ENCODE results near the gene CRLF1.

The CRLF1 gene

GRCh38 chr19:18612772-18613588, 6.4 kb upstream of the CRLF1 start, which contains the start of gene TMEM59L:
Gene TMEM59L (plus strand): TSS chr19:18612870. CDS start chr19:18612959, 89 bp downstream.
- Histone ChIP-seq H3K4me1 (ENCODE audit: insufficient read depth, low read length, poor library complexity, severe bottlenecking) (no peaks in the 10 kb centered on the region), H3K36me3 (ENCODE audit: insufficient read depth, low read length) (no peaks in the 10 kb centered on the region), H3K4me3 (ENCODE audit: low read length, poor library complexity, severe bottlenecking) (peak within 1 kb of the TSS; percentile 64), H3K79me2 (ENCODE audit: insufficient read depth, low read length) (no peaks in the 10 kb centered on the region), H3K4me2 (ENCODE audit: low read depth, low read length, poor library complexity, severe bottlenecking) (peak within 1 kb of the TSS; percentile 64), H3K9me2 (replicated peaks; ENCODE audit: low read depth, low read length) (no peaks in the 10 kb centered on the region), H3K27me3 (ENCODE audit: insufficient read depth, low read length, poor library complexity, severe bottlenecking) (no peaks in the 10 kb centered on the region), H3K9me3 (ENCODE audit: insufficient read depth, low read depth, low read length) (no peaks in the 10 kb centered on the region), H4K20me1 (ENCODE audit: insufficient read depth, low read length, poor library complexity, severe bottlenecking) (no peaks in the 10 kb centered on the region), H3K9ac (ENCODE audit: low read depth, low read length, poor library complexity, severe bottlenecking) (peak within 1 kb of the TSS; percentile 36), H3F3A (ENCODE audit: low read depth) (no peaks in the 10 kb centered on the region), H2AFZ (ENCODE audit: low read length) (peak within 1 kb of the TSS; percentile 60; the same call in 1 of the 2 replicates)
- no peak for TF ChIP-seq CTCF (conservative IDR thresholded peaks at IDR 0.05; ENCODE audit: low read length)
- no peak for TF ChIP-seq EZH2phosphoT487 (IDR thresholded peaks at IDR 0.05; ENCODE audit: borderline replicate concordance)

GRCh38 chr19:18612051-18612771, 5.6 kb upstream of the CRLF1 start:
- Histone ChIP-seq H3K4me2 (ENCODE audit: low read depth, low read length, poor library complexity, severe bottlenecking) (peak overlapping the region; percentile 64), H3F3A (ENCODE audit: low read depth) (no peaks in the 10 kb centered on the region), H3K9me2 (replicated peaks; ENCODE audit: low read depth, low read length) (no peaks in the 10 kb centered on the region), H2AFZ (ENCODE audit: low read length) (peak overlapping the region; percentile 60; the same call in 1 of the 2 replicates), H3K79me2 (ENCODE audit: insufficient read depth, low read length) (no peaks in the 10 kb centered on the region), H3K4me1 (ENCODE audit: insufficient read depth, low read length, poor library complexity, severe bottlenecking) (no peaks in the 10 kb centered on the region), H3K36me3 (ENCODE audit: insufficient read depth, low read length) (no peaks in the 10 kb centered on the region), H3K9me3 (ENCODE audit: insufficient read depth, low read depth, low read length) (no peaks in the 10 kb centered on the region), H3K4me3 (ENCODE audit: low read length, poor library complexity, severe bottlenecking) (peak overlapping the region; percentile 64), H3K27me3 (ENCODE audit: insufficient read depth, low read length, poor library complexity, severe bottlenecking) (no peaks in the 10 kb centered on the region), H3K9ac (ENCODE audit: low read depth, low read length, poor library complexity, severe bottlenecking) (peak overlapping the region; percentile 36), H4K20me1 (ENCODE audit: insufficient read depth, low read length, poor library complexity, severe bottlenecking) (no peaks in the 10 kb centered on the region)
- TF ChIP-seq CTCF (conservative IDR thresholded peaks at IDR 0.05; ENCODE audit: low read length) (no peak), EZH2phosphoT487 (IDR thresholded peaks at IDR 0.05; ENCODE audit: borderline replicate concordance) (no peak)

- Histone ChIP-seq H4K20me1 (ENCODE audit: insufficient read depth, low read length, poor library complexity, severe bottlenecking) (no peaks in the 10 kb centered on the region), H3K9me2 (replicated peaks; ENCODE audit: low read depth, low read length) (no peaks in the 10 kb centered on the region), H3K36me3 (ENCODE audit: insufficient read depth, low read length) (no peaks in the 10 kb centered on the region), H2AFZ (ENCODE audit: low read length) (no peak overlapping the region), H3K4me2 (ENCODE audit: low read depth, low read length, poor library complexity, severe bottlenecking) (no peak overlapping the region), H3K4me3 (ENCODE audit: low read length, poor library complexity, severe bottlenecking) (no peak overlapping the region), H3F3A (ENCODE audit: low read depth) (no peaks in the 10 kb centered on the region), H3K4me1 (ENCODE audit: insufficient read depth, low read length, poor library complexity, severe bottlenecking) (no peaks in the 10 kb centered on the region), H3K9me3 (ENCODE audit: insufficient read depth, low read depth, low read length) (no peaks in the 10 kb centered on the region), H3K79me2 (ENCODE audit: insufficient read depth, low read length) (no peaks in the 10 kb centered on the region), H3K9ac (ENCODE audit: low read depth, low read length, poor library complexity, severe bottlenecking) (no peak overlapping the region), H3K27me3 (ENCODE audit: insufficient read depth, low read length, poor library complexity, severe bottlenecking) (no peaks in the 10 kb centered on the region)
- no peak for TF ChIP-seq CTCF (conservative IDR thresholded peaks at IDR 0.05; ENCODE audit: low read length)
- no peak for TF ChIP-seq EZH2phosphoT487 (IDR thresholded peaks at IDR 0.05; ENCODE audit: borderline replicate concordance)
Measured at GRCh38 chr19:18611327-18612050, 4.9 kb upstream of the CRLF1 start.

Data from Loucy (cell line).